Osteocyte (in vitro differentiated cells): ENCODE measurements around the gene CYP4F11. TPM values are rescaled to one million over a fixed set of nuclear protein-coding genes. Genes with fewer than 3 reads are reported as not detected.
"Not testable (repeated sequence)": the region's sequence is repeated elsewhere in the genome, so short reads cannot be mapped to it uniquely, and the experiment has no call there.

Source experiments
- DNase-seq: peaks from one replicate; pipeline ENCODE4 v3.0.0; 2021; ENCODE audit warnings: mixed read lengths; ENCODE audit not compliant: unreplicated experiment; ENCODE audit errors: extremely low spot score
- H3K27ac Mint-ChIP-seq: one replicate; pipeline ENCODE4 v1.8.0; 2021; ENCODE audit warnings: mild to moderate bottlenecking, mixed read lengths; ENCODE audit not compliant: unreplicated experiment
- H3K27me3 Mint-ChIP-seq: one replicate; pipeline ENCODE4 v1.8.0; 2021; ENCODE audit warnings: mixed read lengths; ENCODE audit not compliant: unreplicated experiment
- H3K36me3 Mint-ChIP-seq: one replicate; pipeline ENCODE4 v1.8.0; 2021; ENCODE audit warnings: mixed read lengths; ENCODE audit not compliant: unreplicated experiment
- H3K4me1 Mint-ChIP-seq: one replicate; pipeline ENCODE4 v1.8.0; 2021; ENCODE audit warnings: mixed read lengths; ENCODE audit not compliant: unreplicated experiment
- H3K4me3 Mint-ChIP-seq: one replicate; pipeline ENCODE4 v1.8.0; 2021; ENCODE audit warnings: mild to moderate bottlenecking, moderate library complexity, mixed read lengths; ENCODE audit not compliant: unreplicated experiment
- H3K9me3 Mint-ChIP-seq: one replicate; pipeline ENCODE4 v1.8.0; 2021; ENCODE audit warnings: mixed read lengths; ENCODE audit not compliant: unreplicated experiment
- total RNA-seq: library from RNA; stranded (reverse); gene quantifications from 2 replicates; pipeline ENCODE4 v1.2.1, GENCODE V29; 2021
- TF ChIP-seq, protein P1 (sequence below): fragments of 200-600 bp; sonication (generic); IDR thresholded peaks from 2 replicates; pipeline ENCODE4 v1.5.0; 2021; ENCODE audit warnings: antibody characterized with exemption, mild to moderate bottlenecking, moderate library complexity

CYP4F11 gene
- total RNA-seq, 1 donor from 2014 or later, result not detected

DNA sequence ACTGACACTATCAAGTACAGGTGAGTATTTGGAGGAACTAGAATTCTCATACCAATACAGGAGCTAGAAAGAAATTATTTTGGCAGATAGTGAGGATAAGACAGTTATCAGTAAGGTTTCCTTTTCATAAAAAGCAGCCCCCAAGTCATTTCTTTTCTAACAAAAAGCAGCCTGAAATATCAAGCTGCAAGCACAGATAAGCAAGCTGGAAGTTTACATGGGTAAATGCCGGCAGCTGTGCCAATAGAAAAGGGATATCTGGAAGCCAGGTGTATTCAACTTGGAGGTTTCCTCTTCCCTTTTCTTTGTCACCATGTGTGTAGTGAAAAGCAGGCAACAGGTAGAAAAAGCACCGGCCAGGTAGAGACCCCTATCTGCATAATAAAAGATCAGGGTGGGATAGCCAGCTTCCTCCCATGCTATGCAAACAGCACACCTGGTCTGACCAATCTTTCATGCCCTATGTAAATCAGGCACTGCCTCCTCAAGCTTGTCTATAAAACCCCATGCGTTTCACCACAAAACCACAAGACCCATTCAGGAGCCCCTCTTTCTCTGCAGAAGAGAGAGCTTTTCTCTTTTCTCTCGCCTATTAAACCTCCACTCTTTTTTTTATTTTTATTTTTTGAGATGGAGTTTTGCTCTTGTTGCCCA lies 59.4 kb downstream of the CYP4F11 start:
- Mint-ChIP-seq H3K9me3 (peaks cover 12% of the 10 kb centered on the region), H3K4me3 (no peak overlapping the region), H3K4me1 (no peaks in the 10 kb centered on the region), H3K27me3 (no peaks in the 10 kb centered on the region), H3K36me3 (no peaks in the 10 kb centered on the region), H3K27ac (no peak overlapping the region)
- no peak for DNase-seq
- TF ChIP-seq, protein P1, sequence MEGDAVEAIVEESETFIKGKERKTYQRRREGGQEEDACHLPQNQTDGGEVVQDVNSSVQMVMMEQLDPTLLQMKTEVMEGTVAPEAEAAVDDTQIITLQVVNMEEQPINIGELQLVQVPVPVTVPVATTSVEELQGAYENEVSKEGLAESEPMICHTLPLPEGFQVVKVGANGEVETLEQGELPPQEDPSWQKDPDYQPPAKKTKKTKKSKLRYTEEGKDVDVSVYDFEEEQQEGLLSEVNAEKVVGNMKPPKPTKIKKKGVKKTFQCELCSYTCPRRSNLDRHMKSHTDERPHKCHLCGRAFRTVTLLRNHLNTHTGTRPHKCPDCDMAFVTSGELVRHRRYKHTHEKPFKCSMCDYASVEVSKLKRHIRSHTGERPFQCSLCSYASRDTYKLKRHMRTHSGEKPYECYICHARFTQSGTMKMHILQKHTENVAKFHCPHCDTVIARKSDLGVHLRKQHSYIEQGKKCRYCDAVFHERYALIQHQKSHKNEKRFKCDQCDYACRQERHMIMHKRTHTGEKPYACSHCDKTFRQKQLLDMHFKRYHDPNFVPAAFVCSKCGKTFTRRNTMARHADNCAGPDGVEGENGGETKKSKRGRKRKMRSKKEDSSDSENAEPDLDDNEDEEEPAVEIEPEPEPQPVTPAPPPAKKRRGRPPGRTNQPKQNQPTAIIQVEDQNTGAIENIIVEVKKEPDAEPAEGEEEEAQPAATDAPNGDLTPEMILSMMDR, result no peak

DNA sequence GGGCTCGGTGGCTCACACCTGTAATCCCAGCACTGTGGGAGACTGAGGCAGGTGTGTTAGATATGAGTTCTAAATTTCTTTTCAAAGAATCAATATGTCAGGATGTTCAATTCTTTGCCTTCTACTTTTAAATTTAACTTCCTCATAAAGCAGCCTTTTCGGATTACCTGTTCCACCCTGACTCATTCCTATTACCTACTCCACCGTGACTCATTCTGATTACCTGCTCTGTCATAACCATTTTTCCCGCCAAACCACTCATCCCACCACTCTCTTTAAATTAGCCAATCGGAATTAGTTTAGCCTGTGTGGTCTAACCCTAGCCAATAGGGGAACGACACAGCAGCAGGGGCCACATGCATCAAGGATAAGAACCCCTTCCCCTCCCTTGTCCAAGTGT lies 60.6 kb downstream of the CYP4F11 start:
- not testable (repeated sequence) for DNase-seq, H3K4me3 Mint-ChIP-seq, H3K27me3 Mint-ChIP-seq, H3K36me3 Mint-ChIP-seq, H3K4me1 Mint-ChIP-seq, H3K27ac Mint-ChIP-seq
- peaks cover 15% of the 10 kb centered on the region for H3K9me3 Mint-ChIP-seq

DNA sequence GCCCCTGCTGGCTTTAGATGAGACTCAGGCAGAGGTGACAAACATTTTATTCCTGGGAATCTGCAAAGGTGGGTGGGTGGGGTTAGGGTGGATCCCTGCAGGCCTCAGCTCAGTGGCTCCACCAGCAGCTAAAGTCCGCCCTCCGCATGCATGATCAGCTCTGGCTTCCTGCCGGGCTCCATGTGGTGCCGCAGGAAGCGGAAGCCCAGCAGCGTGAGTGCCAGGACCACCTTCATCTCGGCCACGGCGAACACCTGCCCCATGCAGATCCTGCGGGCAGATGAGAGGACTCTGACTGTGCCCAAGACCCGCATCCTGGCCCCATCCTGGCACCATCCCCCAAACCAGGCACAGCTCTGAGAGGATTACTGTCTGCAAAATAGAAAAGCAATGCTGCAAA lies 62.8 kb downstream of the CYP4F11 start:
- H3K4me1 Mint-ChIP-seq, result no peaks in the 10 kb centered on the region
- TF ChIP-seq, protein P1, result no peak
- H3K4me3 Mint-ChIP-seq, result no peak overlapping the region

DNA sequence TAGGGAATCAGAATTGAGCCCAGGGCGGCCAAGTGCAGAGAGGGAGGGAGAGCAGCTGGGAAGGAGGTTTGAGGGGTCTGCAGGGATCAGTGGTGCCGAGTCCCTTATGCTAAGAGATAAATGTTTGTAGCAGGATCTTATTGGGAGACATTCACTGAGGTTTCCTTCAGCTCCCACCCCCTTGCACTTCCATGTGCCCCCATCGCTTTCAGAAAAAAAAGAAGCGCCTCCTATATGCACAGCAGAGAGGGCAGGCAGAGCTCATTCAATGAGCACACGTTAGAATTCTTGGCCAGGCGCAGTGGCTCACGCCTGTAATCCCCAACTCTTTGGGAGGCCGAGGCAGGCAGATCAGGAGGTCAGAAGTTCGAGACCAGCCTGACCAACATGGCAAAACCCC lies 64.5 kb downstream of the CYP4F11 start:
- Mint-ChIP-seq H3K27me3 (no peaks in the 10 kb centered on the region), H3K4me1 (no peaks in the 10 kb centered on the region), H3K27ac (no peak overlapping the region), H3K4me3 (no peak overlapping the region), H3K36me3 (no peaks in the 10 kb centered on the region), H3K9me3 (peaks cover 5% of the 10 kb centered on the region)
- DNase-seq, result no peak
- TF ChIP-seq, protein P1, result no peak

More for the DNA sequence above, 62.8 kb downstream of the CYP4F11 start:
- no peak overlapping the region for H3K27ac Mint-ChIP-seq
- no peak for DNase-seq
- H3K27me3 Mint-ChIP-seq, result no peaks in the 10 kb centered on the region
- peaks cover 9% of the 10 kb centered on the region for H3K9me3 Mint-ChIP-seq
- H3K36me3 Mint-ChIP-seq, result no peaks in the 10 kb centered on the region

- no peak for DNase-seq
- H3K27ac Mint-ChIP-seq, result no peak overlapping the region
- no peak overlapping the region for H3K4me3 Mint-ChIP-seq
- no peaks in the 10 kb centered on the region for H3K27me3 Mint-ChIP-seq
- no peaks in the 10 kb centered on the region for H3K36me3 Mint-ChIP-seq
- peaks cover 5% of the 10 kb centered on the region for H3K9me3 Mint-ChIP-seq
- no peaks in the 10 kb centered on the region for H3K4me1 Mint-ChIP-seq
- TF ChIP-seq, protein P1, result peak; percentile 7
These were observed 65.2 kb downstream of the CYP4F11 start for GRCh38 chr19:15869109-15869555.
